NCI-H510A treated with DMSO at 0.1 percent for 48 hours (cell line): ENCODE data around the gene UNC5A.
A peak's percentile ranks its signal among the peaks of the same experiment; 100 is the strongest.

ENCODE experiments used
- DNase-seq: peaks from one replicate; lab custom pipeline; 2025; lab: John Stamatoyannopoulos, UW

The UNC5A gene

DNA sequence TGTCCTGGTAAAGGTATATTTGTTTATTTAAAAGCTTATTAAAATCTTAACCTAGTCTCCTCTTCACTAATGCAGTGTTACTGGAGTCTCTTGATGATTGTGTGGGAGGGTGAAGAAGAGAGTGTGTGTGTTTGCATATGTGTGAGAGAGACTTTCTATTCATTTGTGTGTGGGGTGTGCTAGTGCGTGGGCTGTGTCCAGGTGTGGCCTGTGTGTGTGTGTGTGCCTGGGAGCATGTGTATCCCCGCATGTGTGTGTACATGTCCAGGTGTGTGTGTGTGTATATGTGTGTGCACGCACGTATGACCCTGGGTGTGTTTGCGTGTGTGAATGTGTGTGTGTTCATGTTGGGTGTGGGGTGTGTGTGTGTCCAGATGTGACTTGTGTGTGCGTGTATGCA is 10.3 kb upstream of the UNC5A start:
- DNase-seq, result no peak

DNA sequence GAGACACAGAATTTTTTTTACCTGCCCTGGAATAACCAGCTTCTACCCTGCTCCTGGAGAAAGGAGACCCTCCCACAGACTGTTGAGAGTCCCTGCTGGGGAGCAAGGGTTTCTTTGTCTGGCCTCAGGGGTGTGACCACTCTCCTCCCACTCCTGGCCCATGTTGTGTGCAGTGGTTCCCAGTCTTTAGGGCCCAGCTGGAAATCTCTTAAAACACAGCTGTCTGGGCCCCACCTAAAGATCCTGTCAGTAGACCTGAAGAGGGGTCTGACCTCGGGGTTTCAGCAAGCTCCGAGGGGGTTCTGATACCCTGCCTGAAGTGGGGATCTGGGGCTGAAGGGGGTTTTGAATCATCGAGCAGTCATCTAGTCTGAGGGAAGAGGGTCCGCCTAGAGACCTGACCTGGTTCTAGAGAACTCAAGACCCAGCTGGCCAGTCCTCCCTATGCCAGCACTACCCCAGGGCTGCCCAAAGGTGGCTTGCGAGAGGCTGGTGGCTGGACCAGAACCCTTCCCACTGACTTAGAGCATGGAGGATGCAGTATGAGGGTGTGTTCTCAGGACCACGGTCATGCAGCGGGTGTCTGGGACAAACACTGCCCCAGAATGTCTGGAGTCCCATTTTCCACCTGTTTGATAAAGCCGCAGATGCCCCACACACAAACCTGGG is 8.1 kb upstream of the UNC5A start:
- no peak for DNase-seq

DNA sequence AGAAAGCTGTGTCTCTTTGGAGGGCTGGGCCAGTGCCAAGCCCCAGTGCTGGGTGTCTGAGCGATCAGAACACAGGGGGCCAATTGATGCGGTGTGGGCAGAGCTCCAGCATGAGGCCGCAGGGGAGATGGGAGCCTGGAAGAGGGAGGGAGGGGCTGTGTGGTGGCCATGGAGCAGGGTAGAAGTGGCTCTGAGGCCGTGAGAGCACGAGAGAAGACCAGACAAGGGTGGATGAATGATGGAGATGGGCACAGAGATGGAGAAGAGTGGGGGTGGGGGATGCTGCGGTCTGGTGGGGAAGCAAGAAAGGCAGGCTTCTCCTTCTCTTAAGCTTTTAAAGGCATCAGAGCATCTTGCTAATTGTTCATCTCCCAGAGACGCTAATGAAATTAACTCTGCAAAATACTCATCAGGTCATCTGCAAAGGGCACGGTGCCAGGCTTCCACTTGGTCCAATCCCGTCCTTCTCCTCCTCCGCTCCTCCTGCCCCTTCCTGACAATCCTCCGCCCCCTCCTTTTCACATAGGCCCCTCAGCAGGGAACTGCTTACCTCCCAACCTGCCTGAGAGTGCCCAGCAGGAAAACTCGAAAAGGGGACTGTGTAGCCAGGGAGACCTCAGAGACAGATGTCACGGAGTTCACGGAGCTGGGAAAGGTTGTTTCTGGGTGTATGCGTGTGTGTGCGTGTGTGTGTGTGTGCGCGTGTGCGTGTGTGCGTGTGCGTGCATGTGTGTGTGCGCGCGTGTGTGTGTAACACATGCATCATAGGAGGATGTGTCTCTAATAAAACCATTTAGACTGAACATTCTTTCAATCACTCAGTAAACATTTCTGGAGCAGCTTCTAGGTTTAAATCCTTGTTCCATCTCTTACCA is 7.1 kb upstream of the UNC5A start:
- DNase-seq, result no peak

DNA sequence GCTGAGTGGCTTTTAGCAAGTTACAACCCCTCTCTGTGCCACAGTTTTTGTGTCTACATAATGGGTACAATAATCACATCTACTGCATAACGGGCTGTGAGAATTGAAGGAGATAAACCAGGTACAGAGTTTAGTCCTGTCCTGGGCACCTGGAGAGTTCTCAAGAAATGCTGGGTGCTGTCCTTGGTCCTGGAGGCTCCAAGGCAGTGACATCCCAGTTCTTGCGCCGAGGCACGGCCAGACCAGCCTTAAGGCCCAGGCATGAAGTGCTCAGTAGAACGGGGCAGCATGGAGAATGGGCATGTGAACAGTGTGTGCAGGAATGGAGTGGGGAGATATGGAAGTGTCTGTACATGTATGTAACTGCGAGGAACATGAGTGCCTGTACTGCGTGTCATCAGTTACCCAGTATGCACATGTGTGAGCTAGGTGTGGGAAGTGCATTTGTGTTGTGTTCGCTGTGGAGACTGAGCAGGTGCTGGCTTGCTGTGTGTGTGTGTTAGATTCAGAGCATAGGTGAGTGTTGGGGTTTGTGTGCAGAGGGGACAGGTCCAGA is 6.3 kb upstream of the UNC5A start:
- DNase-seq, result no peak

DNA sequence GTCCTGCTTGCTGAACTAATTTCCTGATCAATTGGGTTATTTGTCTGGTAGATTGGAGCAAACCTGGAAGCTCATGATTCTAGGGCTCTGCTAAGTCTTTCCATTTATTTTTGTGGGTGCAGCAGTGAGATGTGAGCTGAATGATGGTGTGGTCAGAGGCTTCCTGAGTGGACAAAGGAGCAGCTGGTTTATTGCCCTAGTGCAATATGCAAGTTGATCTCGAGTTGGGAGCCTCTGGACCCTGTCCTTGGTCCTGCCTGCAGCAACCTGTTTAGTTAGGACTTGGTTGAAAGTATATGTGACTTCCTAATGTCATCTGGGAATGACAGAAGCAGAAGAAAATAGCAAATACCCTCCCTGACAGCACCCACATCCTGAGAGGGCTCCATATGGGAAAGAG is 4.2 kb upstream of the UNC5A start:
- DNase-seq, result no peak

DNA sequence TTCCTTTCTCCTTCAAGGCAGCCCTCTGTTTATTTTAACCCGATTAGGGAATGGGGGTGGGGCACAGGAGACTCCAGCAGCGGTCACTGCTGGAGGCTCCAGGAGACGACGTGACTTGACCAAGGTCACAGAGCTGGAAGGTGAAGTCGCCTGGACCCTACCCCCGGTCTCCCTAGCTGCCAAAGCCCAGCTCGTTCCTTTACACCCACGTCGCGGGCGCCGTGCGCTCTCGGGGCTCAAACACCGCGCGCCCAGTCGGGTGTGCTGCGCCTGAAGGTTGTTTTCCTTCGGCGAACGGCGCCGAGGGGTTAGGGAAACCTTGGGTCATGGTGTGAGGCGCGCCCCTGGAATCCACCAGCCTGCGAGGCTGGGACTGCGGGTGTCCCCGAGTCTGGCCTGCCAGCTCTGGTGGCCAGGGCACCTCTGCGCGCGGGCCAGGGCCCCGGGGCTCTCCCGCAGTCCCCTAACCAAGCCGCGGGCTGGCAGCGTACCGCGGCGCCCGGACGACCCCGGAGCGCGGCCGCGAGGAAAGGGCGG is 747 bp upstream of the UNC5A start:
- no peak for DNase-seq

DNA sequence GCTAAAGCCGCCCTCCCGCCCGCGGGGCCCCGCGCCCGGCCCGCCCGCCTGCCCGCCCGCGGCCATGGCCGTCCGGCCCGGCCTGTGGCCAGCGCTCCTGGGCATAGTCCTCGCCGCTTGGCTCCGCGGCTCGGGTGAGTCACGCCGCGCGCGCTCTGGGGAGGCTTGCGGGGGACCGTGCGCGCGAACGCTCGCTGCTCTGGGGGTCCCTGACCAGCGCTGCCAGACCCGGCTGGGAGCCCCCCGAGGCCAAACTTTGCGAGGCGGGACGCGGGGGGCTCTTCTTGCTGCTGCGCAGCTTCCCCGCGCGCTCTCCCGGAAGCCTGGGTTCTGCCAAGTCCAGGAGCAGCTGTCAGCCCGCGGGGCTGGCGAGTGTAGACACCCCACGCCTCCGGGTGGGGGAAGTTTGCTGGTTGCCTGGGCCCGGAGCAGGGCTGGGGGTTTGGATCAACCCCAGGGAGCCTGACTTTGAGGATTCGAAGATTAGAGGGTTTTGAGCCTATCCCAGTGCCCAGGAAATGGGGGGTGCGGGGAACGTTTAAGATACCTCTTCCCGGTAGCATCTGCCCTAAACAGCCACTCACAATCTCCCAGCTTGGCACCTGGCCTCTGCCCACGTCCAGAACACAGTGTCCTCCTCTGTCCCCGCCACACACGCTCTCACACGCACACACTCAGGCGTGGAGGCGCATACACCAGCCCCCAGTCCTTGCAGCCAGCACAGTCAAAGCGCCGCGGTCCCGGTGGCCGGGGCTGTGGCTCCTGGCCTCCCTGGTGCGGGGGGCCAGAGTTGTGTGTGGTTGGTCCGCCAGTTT is 535 bp downstream of the UNC5A start:
- DNase-seq, result peak; percentile 9

DNA sequence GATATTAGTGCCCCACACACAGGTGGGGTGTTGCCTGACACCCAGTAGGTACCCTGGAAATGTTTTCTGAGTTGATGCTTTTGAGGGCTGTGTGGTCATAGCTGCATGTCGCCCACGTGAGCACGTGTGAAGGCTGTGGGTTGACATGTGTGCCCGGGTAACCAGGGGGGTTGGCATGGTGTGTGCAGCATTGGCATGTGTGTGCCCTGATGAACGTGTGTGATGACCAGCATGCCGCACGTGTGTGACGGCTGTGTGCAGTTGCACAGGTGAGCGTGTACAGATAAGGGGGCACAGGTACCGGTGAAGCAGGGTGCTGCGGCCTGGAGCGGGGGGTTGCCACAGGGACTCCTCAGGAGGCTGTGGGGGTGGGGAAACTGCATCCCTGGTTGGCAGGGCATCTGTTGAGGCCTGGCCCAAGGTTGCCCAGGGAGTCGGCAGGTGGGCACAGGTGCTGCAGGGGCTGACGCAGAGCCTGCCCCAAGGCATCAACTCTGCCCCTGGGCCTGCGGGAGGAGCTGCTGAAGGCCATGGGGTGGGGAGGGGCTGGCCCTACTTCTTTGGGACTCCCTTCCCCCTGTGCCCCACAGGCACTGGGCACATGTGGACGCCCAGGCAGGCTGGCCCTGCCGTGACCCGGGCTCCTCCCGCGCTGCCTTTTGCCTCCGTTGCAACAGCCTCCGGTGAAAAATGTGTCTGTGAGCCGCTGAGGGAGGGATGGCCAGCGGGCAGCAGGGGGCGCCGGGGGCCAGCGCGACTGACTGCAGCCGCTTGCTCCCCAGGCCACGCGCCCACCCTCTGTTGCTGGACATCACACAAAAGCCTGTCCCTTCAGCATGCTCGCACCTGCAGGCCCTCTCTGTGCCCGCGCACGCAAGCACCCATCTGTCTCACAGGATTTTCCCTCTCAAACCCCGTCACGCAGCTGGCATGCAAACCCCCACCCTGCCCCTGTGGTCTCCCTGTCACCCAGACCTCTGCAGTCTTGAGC is 2.2 kb downstream of the UNC5A start:
- peak; percentile 26 for DNase-seq

DNA sequence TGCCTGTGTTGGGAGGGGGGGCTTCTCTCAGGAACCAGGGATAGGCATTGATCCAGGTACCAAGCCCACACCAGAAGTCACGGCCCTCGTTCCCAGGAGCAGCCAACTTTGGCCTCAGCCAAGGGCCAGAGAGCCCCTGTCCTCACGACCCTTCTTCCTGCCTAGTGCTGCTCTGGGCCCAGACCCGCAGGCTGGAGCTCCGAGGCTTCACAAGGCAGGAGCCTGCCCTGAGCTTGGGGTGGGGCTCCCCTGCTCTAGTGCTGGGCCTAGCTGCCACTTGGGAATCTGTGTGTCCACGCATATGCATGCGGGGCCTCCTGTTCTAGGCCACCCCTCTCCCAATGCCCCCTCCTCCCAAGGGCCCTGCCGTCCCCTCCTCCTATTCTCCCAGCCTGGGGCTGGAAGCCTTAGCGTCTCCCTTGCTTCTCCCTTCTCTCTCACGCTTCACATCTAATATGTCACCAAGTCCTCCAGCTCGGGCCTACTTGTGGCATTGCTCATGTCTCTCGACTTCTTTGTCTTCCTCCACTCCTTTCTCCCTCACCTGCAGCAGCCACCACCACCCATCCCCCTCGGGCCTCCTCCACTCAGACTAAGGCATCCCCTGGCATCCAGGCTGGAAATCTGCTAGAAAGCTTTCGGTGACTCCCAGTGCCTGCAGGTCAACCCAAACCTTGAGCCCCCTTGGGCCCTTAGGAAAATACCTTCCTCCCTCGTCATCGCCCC is 3.4 kb downstream of the UNC5A start:
- DNase-seq, result peak; percentile 17

DNA sequence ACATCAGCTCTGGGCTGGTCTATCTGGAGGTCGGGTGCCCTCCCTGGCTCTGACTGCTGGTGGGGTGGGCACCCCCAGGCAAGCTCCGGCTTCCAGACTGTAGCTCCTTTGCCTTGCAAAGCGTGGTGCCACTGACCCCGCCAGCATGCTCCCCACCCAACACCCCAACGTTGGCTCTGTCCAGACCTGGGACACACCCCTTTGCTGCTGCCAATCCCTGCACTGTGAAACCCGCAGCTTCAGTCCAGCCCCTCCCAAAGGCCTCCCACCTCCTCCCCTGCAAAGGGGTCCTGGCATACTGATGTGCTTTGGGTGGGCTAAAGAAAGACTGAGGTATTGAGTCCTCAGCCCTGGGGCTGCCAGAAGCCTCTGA is 3.9 kb downstream of the UNC5A start:
- no peak for DNase-seq

DNA sequence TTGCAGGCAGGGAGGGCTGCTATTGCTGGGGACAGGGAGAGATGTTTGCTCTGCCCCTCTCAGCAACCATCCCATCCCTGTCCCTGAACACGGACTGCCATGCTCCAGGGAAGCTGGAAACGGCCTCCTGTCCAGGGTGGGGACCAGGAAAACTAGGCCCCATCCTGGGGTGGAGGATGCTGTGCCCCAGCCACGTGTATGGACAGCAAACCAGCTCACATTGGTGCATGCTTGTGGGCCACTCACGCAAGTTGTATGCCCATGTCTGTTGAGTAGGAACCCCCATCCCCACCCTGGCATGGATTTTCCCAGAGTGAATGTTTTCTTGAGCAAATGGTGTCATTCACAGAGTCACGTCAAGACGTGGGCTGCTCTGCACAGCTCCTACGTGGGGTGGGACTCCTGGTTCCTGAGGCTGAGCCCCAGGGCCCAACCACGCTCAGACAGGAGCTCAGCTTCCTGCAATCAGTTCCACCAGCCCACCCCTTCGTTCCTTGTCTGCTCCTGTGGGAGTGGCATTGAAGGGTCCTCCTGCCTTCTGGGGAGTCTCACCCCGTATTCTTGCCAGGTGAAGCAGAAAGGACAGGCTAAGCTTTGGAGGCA is 4.6 kb downstream of the UNC5A start:
- DNase-seq, result no peak

DNA sequence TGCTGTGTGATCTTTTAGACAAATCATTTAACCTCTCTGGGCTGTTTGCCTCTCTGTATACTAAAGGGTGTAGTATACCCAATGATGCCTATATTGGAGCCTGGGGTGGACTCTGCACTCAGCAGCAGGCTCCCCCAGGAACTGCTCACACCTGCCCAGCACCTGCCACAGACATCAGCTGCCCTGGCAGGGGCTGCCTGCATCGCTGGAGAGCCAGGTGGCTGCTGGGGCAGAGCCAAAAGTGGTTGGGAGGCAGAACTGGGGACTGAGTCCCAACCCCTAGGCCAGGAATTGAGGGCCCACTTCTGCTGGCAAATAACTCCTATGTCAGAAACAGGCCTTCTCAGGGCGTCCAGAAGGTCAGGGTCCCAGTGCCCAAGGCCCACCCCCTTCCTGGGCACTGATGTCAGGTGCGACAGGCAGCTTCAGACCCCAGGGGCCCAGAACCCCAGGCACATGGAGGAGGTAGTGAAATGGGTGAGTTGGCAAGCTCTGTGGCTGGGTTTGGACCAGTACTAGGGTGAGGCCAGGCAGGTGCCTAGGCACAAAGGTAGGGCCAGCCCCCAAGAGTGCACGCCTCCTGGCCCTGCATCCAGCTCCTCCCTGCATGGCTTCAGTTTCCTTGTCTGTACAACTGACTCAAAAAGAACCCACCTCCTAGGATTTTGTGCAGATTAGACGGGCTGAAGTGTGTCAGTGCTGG is 5.8 kb downstream of the UNC5A start:
- DNase-seq, result peak; percentile 56

DNA sequence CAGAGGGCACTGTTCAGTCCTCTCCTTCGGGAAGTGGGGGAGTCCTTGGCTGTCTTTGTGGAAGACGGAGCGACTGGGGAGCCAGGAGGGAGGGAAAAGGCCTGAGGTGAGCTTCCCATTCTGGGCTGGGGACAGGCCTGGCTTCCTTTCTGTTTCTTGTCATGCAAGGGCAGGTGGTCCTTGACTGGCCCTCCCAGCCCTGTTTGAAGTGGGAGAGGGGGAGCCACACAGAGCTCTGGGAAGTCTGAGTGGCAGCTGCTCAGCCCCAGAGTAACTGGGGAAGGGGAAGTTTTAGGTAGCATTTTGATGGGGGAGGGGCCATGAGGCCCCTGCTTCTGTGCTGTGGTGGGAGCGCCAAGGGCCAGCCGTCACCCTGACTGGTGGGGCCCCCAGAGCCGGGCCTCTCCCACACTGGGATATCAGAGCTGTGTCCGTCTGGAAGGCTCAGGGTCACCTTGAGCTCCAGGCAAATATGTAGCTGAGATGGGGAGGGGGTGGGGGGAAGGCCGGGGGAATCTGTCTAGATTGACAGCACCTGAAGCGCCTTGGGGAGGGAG is 6.5 kb downstream of the UNC5A start:
- peak; percentile 56 for DNase-seq

DNA sequence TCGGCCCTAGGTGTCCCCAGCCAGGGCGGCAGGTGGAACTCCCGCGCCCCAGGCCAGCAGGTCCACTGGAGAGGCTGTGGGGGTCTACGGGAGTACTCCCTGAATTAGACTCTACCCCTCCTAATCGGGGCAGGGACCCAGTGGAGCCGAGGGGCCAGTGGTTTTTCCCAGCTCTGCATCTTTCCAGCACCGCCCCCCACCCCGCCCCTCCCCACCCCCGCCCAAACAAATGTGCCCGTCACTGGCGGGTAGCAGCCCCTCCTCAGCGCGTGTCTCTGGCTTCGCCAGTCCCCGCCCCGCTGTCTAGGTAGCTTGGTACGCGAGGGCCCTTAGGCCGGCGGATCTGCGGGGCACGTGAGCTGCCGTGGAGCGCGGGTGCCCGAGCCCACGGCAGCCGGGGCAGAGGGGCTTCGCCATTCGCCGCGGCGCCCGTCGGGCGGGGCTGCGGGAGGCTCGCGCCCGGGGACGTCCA is 7.0 kb downstream of the UNC5A start:
- peak; percentile 56 for DNase-seq

DNA sequence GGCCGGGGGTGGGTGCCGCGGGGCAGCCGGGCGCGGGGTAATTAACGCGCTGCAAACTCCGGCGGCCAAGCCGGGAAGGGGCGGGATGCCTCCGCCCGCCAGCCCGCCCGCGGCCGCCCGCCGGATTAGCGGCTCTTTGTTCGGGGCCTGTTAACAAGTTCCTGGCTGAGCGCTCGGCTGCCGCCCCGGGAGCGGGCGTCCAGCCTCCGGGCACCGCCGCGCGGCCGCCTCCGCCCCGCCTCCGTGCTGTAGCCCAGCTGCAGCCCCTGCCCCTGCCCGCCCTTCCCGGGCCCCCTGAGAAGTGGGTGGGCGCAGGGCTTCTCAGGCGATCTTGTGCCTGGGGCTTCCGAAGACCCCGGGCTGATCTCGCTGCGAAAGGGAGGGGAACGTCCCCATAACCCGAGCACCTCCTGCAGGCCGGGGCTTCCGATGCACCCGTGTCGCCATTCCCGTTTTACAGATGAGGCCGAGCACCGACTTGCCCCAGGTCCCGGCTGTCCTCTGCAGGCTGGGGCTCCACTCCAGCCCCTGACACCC is 7.5 kb downstream of the UNC5A start:
- DNase-seq, result peak; percentile 59

DNA sequence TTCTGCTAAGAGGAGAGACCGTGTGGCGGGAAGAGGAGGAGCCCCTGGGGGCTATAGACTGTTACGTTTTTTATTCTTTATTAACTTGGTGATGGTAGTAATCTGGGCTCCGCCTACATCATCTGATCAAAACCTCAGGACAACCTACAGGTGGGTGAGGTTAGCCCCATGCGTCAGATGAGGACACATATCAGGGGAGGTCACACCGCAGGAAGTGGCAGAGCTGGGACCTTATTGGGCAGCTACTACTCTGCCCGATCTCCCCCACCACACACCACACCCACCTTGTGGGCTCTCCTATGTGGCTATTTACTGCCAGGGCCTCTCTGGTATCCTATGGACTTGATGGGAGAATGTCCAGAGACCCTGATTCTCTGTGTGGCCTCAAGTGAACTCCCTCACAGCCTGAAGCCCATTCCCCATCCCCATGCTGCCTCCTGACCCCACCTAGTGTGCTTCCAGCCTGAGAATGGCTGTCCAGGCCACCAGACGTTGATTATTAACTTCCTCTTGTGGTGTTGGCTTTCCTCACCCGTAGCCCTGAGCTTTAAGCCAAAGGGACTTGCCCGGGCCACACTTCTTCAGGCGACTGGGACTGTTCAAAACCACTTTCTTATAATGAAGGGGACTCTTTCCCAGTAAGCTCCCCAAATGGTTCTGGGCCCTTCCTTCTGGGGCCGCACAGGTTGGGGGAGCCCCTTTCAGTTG is 8.2 kb downstream of the UNC5A start:
- peak; percentile 72 for DNase-seq

DNA sequence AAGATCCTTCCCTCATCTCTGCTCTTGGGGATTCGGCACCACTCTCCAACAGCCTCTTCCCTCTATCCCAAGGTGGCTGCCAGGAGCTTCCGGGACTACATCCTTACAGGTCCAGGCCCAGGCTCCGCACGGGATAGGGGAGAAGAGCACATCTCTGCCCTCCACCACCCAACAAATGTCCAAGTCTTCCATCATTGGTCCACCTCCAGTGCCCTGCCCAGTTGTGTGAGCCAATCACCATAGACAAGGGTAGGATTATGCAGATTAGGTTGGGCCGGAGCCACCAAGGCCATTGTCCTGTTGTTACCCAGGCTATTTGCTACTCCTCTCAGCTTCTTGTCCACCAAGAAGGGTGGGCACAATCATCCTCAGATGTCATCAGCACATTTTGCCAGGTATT is 9.1 kb downstream of the UNC5A start:
- DNase-seq, result no peak

DNA sequence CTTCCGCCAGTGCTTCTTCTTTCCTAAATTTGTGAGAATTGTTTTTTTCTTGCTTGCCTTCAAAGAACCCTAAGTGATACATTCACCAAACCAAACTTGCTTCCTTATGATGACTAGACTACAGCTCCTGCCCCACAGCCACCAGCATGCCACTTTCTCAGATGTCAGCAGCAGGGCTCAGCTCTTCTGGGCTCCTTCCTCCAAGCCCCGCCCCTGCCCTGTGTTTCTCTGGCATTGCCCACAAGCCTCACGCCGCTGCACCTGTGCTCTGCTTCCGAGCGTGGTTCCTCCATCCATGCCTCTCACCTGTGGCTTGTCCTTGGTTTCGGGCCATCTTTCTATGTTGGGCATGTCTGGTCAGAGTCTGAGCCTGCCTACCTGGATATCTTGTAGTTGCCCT is 10.6 kb downstream of the UNC5A start:
- DNase-seq, result peak; percentile 67
